ENCODE results near the gene POLRMT. TPM values are rescaled to one million over a fixed set of nuclear protein-coding genes. Genes with fewer than 3 reads are reported as not detected.

The POLRMT gene
- total RNA-seq, 4 donors from 2014 or later = 23.2 to 39.7 (median 33.1) TPM

DNA sequence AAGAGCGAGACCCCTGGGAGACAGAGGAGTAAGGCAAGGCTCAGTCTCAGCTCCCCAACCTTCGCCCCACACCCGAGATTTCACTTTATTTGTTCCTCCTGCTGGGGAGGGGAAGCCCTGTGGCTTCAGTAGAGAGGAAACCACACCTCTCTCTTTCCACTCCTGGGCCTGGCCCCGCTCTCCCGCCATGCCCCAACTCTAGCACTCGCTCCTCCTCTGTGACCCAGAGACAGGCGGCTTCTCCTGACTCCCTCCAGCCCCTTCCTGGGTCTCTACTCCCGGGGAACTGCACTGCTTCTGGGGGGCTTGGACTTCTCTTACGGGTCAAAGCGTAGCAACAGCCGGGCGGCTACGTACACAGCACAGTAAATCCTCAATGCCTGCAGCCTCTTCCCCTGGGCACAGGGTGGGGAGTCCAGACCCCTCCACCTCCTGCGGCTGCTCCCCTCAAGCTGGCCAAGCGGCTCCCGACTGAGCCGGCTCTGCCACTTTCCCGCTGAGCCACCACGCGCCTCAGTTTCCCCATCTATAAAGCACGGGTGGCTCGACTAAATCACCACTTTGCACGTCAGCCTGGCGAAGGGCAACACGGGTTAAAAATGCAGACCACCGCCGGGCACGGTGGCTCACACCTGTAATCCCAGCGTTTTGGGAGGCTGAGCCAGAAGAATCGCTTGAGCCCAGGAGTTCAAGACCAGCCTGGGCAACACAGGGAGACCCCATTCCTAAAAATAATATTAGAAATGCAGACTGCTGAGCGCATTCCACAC, 28.3 kb upstream of the POLRMT start:
- no peaks in the 10 kb centered on the region for H3K27me3 ChIP-seq
- peaks cover 27 to 50% of the 10 kb centered on the region in 2 donors for H3K4me1 ChIP-seq
- no peak for DNase-seq
- H3K27ac ChIP-seq = peak overlapping the region in 2 of 3 donors; percentile 40 to 77
- intact Hi-C loops (cut with DNase I) = no loop called here
- no peak for TF ChIP-seq POLR2A (IDR thresholded peaks at IDR 0.05)
- TF ChIP-seq, protein P1, sequence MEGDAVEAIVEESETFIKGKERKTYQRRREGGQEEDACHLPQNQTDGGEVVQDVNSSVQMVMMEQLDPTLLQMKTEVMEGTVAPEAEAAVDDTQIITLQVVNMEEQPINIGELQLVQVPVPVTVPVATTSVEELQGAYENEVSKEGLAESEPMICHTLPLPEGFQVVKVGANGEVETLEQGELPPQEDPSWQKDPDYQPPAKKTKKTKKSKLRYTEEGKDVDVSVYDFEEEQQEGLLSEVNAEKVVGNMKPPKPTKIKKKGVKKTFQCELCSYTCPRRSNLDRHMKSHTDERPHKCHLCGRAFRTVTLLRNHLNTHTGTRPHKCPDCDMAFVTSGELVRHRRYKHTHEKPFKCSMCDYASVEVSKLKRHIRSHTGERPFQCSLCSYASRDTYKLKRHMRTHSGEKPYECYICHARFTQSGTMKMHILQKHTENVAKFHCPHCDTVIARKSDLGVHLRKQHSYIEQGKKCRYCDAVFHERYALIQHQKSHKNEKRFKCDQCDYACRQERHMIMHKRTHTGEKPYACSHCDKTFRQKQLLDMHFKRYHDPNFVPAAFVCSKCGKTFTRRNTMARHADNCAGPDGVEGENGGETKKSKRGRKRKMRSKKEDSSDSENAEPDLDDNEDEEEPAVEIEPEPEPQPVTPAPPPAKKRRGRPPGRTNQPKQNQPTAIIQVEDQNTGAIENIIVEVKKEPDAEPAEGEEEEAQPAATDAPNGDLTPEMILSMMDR (IDR thresholded peaks at IDR 0.05) = no peak
- H3K36me3 ChIP-seq = no peaks in the 10 kb centered on the region
- H3K9me3 ChIP-seq = no peaks in the 10 kb centered on the region
- peak overlapping the region; percentile 82 to 98 (median 94) for H3K4me3 ChIP-seq (replicated peaks in 1 of 3)
- WGBS, 2 donors = 30 to 31% methylated on average over 28 to 31 of the region's 31 CpGs

DNA sequence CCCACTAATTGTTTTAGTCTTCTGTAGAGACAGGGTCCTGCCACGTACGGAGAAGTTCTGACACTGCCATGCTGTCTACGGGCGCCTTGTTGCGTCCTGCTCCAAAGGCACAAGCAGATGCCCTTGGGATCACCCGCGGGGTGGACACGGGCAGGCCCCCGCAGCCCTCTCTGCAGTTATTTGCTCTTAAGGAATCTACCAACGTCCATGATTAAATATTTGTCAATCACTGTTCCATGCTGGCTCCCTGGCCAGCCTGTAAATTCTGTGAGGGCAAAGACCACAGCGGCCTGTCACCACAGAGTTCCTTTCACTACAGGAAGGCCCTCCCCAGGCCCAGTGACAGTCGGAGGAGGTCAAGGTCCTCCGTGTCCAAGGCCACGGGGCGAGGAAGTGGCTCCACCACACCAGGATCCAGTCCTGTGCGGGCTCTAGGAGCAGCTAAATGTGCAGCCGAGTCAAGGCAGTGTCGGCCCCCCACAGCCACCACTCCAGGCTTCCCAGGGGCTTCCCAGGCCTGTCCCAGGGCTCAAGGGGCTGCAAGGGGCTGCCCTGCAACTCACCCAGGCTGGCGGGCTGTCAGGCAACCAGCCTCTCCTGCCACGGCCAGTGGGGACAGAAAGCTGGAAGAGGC, 27.6 kb upstream of the POLRMT start:
- peak overlapping the region in 1 of 3 donors; percentile 98 for H3K4me3 ChIP-seq (replicated peaks in 1 of 3)
- intact Hi-C loops (cut with DNase I) = no loop called here
- no peak for DNase-seq
- H3K36me3 ChIP-seq = no peaks in the 10 kb centered on the region
- peaks cover 27 to 50% of the 10 kb centered on the region in 2 donors for H3K4me1 ChIP-seq
- no peaks in the 10 kb centered on the region for H3K9me3 ChIP-seq
- peak overlapping the region in 2 of 3 donors; percentile 17 to 40 for H3K27ac ChIP-seq
- WGBS, 2 donors = 71 to 74% methylated on average over 5 to 17 of the region's 20 CpGs
- no peak for TF ChIP-seq POLR2A (IDR thresholded peaks at IDR 0.05)
- TF ChIP-seq, protein P1 (IDR thresholded peaks at IDR 0.05) = no peak
- no peaks in the 10 kb centered on the region for H3K27me3 ChIP-seq

DNA sequence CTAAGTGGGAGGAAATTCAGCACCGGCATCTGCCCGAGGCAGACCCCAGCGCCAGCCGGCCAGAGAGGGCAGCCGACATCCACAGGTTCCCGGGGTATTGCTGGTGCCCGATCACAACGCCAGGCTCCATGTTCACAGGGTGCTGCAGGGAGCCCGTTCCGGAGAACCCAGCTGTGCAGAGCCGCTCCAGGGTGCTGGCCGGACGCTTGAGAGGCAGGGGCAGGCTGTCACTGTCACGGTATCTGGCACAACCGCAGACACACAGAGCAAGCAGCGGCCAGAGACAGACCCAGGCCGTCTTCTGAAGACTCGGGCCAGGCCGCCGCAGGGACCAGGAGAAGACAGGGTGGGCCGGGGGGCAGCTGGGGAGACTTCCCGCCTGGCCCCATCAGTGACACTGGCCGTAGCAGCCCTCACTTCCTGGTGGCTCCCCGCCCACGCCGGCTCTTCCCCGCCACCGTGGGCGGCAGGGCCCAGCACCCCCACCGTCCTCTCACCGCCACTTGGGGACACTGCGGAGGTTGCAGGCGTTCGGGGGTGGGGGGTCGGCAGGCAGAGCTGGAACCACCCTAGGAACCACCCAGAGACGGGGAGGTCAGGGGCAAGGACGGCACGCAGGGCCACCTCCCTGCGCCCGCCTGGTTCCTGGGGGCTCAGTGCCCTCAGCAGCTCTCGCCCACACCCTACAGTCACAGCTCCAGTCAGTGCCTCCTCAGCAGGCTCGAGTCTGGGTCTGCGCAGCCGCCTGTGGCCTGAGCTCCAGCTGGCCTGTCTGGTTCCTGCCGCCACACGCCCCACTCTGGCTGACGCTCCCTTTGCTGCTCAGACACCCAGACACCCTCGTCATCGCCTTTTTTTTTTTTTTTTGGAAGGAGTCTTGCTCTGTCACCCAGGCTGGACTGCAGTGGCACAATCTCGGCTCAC, 25.8 kb upstream of the POLRMT start:
- 72 to 86% methylated on average over 10 to 23 of the region's 50 CpGs for WGBS, 2 donors
- DNase-seq = no peak
- Histone ChIP-seq H3K4me1 (peaks cover 27 to 39% of the 10 kb centered on the region in 2 donors), H3K36me3 (no peaks in the 10 kb centered on the region), H3K27ac (no peak overlapping the region), H3K4me3 (replicated peaks in 1 of 3) (no peak overlapping the region), H3K27me3 (no peaks in the 10 kb centered on the region), H3K9me3 (no peaks in the 10 kb centered on the region)
- no peak for TF ChIP-seq POLR2A (IDR thresholded peaks at IDR 0.05)
- TF ChIP-seq, protein P1 (IDR thresholded peaks at IDR 0.05) = no peak
- intact Hi-C loops (cut with DNase I) = no loop called here

DNA sequence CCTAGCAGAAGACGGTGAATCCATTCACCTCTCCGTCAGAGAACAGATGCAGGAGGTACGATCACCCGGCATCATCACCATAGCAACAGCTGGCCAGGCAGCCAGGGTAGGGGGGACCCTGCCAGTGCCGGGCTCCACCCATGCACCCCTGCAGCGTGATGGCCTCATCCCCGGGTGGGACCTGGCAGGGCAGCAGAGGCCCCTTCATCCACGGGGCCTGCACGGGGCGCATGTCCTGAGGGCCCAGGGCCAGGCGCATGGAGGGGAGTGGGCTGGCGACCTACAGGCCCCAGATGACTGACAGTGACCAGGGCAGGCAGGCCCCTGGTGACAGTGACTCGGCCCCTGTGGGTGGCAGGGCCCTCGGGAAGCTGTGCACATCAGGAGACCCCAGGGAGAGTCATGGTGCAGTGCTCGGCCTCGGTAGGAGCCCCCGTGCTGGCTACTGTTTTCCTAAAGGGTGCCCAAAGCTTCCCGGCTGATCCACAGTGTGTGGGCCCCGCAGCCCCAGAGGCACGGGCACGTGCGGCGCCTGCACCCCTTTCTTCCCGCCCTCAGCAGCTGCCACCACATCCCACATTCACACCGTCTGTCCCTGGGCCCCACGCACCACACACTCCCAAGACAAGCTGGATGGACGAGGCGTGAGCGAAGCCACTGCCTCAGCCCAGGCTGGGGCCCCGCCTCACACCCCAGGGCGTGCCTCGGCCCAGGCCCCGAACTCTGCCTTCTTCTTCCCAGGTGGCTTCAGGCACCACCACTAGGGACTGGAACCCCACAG, 24.9 kb upstream of the POLRMT start:
- H3K4me1 ChIP-seq = peaks cover 20 to 30% of the 10 kb centered on the region in 2 donors
- no peaks in the 10 kb centered on the region for H3K27me3 ChIP-seq
- TF ChIP-seq, protein P1 (IDR thresholded peaks at IDR 0.05) = no peak
- no peak for TF ChIP-seq POLR2A (IDR thresholded peaks at IDR 0.05)
- H3K27ac ChIP-seq = no peak overlapping the region
- intact Hi-C loops (cut with DNase I) = no loop called here
- H3K9me3 ChIP-seq = no peaks in the 10 kb centered on the region
- no peak for DNase-seq
- H3K4me3 ChIP-seq (replicated peaks in 1 of 3) = no peak overlapping the region
- 87 to 97% methylated on average over 11 to 21 of the region's 33 CpGs for WGBS, 2 donors
- H3K36me3 ChIP-seq = no peaks in the 10 kb centered on the region
